ENCODE measurements around the gene PALD1. TPM values are rescaled to one million over a fixed set of nuclear protein-coding genes. Genes with fewer than 3 reads are reported as not detected.
"Not testable (repeated sequence)": the region's sequence is repeated elsewhere in the genome, so short reads cannot be mapped to it uniquely, and the experiment has no call there.

The PALD1 gene
- total RNA-seq, 1 donor from 2014 or later = 0.10 TPM

DNA sequence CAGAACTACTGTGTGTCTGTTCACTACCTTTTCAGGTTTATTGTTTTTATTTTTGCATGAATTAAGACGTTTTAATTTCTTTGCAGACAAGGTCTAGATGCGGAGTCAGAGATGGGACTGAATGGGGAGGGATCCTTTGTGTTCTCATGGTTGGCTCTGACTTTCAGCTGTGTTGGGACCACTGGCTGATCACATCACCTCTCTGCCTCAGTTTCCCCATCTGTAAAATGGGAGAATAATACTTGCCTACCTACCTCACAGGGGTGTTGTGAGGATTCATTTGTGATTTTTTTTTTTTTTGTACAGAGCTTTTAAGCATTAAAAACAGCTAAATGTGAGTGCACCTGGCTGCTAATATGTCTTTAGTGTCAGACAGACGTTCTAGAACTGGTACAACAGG is 89.5 kb downstream of the PALD1 start:
- intact Hi-C loops (cut with micrococcal nuclease) = no loop called here

DNA sequence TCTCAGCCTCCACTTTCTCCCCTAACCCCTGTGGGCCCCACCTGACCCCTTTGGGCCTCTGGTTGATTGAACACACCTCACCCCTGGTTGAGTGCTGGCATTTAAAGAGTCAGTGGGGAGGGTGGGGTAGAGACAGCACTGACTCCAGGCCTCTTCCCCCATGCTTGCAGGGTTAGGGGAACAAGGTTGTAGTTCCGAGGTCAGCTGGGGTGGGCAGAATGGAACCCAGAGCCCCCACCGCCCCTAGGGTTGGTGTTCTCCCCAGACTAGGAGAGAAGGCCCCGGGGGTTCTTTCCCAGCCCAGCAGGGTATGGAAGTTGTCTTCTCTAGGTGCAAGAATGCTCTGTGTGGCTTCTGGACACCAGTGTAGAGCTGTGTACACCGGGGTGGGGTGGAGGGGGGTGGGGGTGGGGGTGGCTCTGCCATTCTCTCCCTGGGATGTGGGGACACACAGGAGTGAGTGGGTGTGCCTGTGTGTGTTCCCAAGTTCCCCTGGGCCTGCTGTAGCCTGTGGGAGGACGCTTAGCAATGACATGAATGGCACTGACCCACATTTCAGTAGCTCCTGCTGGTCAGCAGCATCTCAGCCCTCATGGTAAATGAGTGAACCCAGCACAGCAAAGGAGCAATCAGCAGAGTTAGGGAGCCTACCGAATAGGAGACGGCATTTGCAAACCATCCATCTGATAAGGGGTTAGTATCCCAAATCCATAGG is 90.4 kb downstream of the PALD1 start:
- intact Hi-C loops (cut with micrococcal nuclease) = no loop called here

DNA sequence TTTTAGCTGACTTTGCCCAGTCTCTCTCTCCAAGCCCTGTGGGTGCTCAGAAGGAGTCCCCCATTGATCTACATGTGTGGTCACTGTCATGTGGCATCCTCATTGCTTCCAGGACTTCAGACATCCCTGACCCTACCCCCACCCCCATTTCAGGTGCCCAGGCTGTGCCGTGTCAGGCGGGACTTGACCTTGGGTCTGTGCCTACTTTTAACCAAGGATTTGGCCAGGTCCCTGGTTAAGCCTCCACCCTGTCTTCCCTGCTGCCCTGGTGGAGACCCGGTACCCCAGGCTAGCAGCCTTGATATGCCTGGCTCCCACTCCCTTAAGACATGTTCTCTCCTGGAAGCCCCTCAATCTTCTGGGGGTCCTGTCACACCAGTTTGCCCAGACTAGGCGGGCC is 92.7 kb downstream of the PALD1 start:
- intact Hi-C loops (cut with micrococcal nuclease) = no loop called here

DNA sequence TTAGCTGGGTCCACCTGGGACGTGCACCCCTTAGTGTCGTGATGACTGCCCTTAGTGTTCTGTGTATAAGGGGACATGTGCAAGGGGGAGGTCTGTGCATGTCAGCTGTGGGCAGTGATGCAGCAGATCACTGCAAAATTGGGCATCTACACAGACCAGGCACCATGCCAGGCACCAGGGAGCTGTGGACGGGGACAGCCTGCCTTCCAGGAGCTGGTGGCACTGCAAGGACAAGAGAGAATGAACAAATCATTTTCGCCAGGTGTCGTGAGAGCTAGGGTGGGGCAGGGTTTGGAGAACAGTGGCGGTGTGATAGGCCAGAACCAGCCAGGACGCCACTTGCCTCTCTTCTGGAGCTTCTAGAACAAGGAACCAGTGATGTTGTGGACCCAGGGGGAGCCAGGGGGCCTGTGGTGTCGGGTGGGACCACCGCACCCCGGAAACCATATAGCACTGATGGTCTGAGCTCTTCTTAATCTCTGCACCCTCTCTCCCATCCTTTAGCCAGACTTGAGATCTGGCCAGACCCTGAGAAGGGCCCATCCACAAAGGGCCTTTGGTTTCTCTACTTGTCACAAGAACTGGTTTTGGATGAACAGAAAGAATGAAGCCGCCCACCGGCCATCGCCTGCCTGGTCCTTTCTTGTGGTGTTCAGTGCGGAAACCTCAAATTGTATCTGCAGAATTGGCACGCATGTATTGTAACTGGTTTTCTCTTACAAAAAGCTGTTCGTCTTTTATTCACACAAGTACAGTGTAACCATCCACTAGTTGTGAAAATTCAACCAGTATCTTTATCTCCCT is 93.3 kb downstream of the PALD1 start:
- intact Hi-C loops (cut with micrococcal nuclease) = no loop called here

GRCh38 chr10:70573599-70574506 is 95.3 kb downstream of the PALD1 start:
- intact Hi-C loops (cut with micrococcal nuclease) = no loop called here

- intact Hi-C loops (cut with micrococcal nuclease) = loop anchor here (5.0 kb wide), 1 partner anchor 1483 kb away; no protein-coding TSS in a partner anchor
Observed at GRCh38 chr10:70575486-70575873, 96.9 kb downstream of the PALD1 start.

DNA sequence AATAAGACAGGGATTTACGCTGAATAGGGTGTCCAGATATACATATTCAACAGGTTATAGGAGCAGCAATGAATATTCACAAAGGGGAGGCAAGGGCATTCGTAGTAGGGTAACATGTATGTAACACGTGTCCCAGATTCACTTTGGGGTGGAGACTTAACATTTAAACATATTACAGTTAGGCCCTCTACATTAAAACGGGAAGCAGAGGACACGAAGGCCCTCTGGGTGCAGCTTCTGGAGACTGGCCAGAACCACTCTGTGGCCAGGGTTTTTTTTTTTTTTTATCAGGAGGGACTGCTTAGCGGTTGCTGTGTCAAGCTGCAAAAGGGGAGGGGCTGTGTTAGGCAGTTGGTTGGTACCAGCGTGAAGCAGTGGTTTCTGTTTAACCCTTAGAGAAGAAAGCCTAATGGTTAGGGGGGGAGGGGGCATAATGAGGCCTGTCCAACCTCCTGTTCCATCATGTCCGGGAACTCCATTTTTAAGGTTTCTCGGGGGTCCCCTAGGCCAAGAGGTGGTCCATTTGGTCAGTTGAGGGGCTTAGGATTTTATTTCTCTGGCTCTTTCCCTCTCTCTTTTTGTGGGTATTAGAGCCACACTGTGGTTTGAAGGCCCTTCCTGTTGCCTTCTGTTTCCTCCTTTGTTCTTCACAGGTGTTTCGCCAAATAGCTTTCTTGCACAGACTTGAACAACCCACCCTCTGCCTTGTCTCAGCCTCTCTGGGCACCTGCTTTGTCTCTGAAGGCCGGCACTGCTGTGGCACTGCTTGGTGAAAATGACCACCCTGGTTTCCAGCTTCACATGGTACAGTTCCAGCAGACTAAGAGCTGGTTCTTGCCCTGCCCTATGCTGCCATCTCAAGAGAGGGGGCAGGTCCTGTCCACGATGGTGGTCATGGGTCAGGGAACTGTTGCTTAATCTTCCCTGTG is 97.6 kb downstream of the PALD1 start:
- intact Hi-C loops (cut with micrococcal nuclease) = loop anchor here (5.0 kb wide), 1 partner anchor 1484 kb away; no protein-coding TSS in a partner anchor

DNA sequence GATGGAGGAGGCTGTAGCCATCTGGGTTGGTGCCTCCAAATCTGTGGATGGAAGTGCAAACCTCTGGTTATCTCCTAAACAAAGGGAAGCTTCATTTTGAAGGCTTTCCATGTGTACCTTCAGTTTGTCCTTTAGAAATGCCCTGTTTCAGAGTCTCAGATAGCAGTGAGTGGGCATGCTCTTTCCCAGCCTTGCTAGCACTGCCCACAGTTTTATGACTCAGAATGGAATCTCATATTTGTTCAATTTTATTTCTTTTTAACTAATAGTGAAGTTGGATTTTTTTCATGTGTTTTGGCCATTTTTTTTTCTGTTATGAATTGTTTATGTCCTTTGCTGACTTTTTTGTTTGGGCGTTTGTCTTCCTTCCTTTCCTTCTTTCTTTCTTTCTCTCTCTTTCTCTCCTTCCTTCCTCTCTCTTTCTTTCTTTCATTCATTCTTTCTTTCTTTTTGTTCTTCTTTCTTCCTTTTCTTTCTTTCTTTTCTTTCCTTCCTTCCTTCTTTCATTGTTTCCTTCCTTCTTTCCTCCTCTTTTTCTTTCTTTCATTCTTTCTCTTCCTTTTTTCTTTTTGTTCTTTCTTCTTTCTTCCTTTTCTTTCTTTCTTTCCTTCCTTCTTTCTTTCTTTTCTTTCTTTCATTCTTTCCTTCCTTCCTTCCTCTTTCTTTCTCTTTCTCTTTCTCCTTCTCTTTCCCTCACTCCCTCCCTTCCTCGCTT is 98.4 kb downstream of the PALD1 start:
- intact Hi-C loops (cut with micrococcal nuclease) = loop anchor here (5.0 kb wide), 1 partner anchor 1485 kb away; no protein-coding TSS in a partner anchor

GRCh38 chr10:70578371-70578947 is 99.9 kb downstream of the PALD1 start:
- intact Hi-C loops (cut with micrococcal nuclease) = loop anchor here (1.0 to 5.0 kb wide), 7 partner anchors 19 to 1486 kb away; partner anchors contain the start of genes PPA1 and PRF1

DNA sequence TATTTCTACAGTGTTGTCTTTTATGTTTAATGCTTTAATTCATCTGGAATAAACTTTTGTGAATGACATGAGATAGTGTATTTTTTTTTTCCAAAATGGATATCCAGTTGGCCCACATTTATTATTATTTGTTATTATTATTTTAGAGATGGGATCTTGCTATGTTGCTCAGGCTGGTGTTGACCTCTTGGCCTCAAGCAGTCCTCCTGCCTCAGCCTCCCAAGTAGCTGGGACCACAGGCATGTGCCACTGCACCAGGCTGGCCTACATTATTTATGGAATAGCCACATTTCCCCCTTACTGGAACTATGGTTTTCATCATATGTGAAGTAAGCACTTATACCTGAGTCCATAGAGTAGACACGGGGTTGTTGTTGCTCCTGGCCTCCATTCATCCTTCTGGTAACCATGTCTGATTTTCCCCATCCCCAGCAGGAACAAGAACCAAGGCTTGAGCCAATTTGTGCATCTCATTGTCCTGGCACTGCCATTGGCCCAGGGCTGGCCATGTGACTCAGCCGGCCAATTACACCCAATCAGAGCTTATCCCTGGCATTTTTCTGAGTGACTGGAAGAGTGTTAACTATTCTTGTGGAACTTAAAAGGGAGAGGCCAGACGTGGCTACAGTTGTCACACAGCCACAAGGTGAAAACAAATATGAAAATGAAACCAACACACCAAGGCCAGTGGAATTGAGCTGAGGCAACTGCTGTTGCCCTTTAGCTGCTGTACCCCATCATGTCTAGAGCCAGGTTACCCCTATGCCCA is 100.9 kb downstream of the PALD1 start:
- intact Hi-C loops (cut with micrococcal nuclease) = loop anchor here (1.0 to 5.0 kb wide), 4 partner anchors 77 to 1487 kb away; partner anchors contain the start of genes PPA1 and SGPL1

DNA sequence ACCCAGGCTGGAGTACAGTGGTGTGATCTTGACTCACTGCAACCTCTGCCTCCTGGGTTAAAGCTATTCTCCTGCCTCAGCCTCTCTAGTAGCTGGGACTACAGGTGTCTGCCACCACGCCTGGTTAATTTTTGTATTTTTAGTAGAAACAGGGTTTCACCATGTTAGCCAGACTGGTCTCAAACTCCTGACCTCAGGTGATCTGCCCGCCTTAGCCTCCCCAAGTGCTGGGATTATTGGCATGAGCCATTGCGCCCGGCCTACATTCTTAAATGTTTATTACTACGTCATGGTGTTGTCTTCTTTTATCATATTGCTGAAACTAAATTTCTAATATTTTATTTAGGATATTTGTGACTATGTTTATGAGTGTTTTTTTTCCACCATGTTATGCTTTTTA is 102.6 kb downstream of the PALD1 start:
- intact Hi-C loops (cut with micrococcal nuclease) = not testable (repeated sequence)

GRCh38 chr10:70582793-70583668 is 104.5 kb downstream of the PALD1 start:
- intact Hi-C loops (cut with micrococcal nuclease) = no loop called here

DNA sequence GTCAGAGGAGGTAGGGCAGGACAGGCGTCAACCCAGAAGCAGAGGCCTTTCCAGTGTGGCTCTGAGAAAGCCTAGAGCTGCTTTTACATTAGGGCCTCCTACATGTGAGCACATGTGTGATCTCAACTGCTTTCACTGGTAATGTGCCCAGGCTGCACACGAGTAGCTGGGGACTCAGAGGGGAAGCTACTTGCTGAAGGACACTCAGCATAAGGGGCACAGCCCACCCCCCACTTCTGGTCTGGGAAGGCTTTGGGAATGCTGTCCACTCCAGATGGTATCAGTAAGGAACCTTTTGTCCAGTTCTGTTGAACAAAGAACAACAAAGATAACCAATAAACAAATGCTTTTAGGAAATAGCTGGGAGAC is 105.1 kb downstream of the PALD1 start:
- intact Hi-C loops (cut with micrococcal nuclease) = no loop called here

DNA sequence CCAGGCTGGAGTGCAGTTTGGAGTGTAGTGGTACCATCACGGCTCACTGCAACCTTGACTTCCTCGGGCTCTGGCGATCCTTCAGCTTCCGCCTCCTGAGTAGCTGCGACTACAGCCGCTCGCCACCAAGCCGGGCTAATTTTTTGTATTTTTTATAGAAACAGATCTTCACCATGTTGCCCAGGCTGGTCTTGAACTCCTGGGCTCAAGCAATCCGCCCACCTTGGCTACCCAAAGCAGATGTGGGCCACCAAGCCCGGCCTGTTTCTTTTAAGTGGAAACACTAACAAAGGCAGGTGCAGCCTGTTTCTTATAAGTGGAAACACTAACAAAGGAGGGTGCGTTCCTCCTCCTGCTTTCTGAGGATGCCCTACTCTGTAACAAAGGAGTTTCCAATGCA is 105.8 kb downstream of the PALD1 start:
- intact Hi-C loops (cut with micrococcal nuclease) = no loop called here

DNA sequence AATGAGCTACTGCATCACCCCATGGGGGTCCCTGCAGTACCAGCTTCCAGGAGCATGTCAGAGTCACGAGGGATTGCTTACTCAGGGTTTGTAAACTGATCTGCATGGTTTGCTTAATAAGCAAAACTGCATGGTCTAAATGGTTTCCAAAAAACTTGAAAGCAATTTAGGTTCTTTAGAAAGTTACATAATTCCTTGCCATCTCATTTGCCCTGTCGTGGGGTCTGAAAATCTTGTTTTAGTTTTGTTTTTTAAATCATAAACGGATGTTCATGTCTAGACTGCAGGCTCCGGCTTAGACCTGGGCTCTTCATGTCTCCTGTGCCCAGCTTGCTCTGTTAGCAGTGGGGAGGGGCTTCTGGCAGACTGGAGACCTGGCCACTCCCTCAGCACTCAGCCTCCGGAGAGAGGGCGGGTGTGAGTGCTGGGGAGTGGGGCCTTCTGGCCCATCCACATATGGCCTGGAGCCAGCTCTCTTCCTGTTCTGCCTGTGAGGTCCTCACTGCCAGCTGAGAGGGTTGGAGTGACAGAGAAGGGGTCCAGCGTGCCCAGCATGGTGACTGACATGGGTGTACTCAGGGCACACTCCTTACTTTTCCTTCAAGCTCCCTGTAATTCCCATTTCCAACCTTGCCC is 106.5 kb downstream of the PALD1 start:
- intact Hi-C loops (cut with micrococcal nuclease) = no loop called here

GRCh38 chr10:70585578-70586169 is 107.1 kb downstream of the PALD1 start:
- intact Hi-C loops (cut with micrococcal nuclease) = no loop called here

Measured in T-helper 1 cell treated with Interleukin-12 subunit alpha and Interleukin-12 subunit beta and Interleukin-4 antibody, amounts not matched to agents 30 ng/mL and 1 ng/mL, for 36 hours (primary cell).